Activated CD4-positive, alpha-beta T cell treated with anti-CD3 and anti-CD28 coated beads, Interleukin-10, Interleukin-2, amounts not matched to agents 100 ng/mL and 50 ng/mL, durations not matched to agents 16 hours and 8 hours (primary cell): ENCODE measurements around the gene CHD9NB.
"Not testable (repeated sequence)": the region's sequence is repeated elsewhere in the genome, so short reads cannot be mapped to it uniquely, and the experiment has no call there.

Experiments
- DNase-seq: peaks from one replicate; pipeline ENCODE4 v3.0.0-alpha.2; 2020

Gene CHD9NB

GRCh38 chr16:53083119-53083518 lies 30.4 kb upstream of the CHD9NB start:
- no peak for DNase-seq

- DNase-seq: no peak
These were observed 29.8 kb upstream of the CHD9NB start for GRCh38 chr16:53082509-53082908.

GRCh38 chr16:53081686-53082407 lies 29.1 kb upstream of the CHD9NB start:
- no peak for DNase-seq

- no peak for DNase-seq
These were observed 28.3 kb upstream of the CHD9NB start for GRCh38 chr16:53081032-53081424.

- no peak for DNase-seq
These were observed 27.8 kb upstream of the CHD9NB start for GRCh38 chr16:53080345-53081031.

- DNase-seq: no peak
These were observed 26.2 kb upstream of the CHD9NB start for GRCh38 chr16:53078765-53079485.

- DNase-seq: peak; percentile 19
These were observed 25.6 kb upstream of the CHD9NB start for GRCh38 chr16:53078247-53078646.

GRCh38 chr16:53075461-53075860 lies 22.8 kb upstream of the CHD9NB start:
- not testable (repeated sequence) for DNase-seq

- not testable (repeated sequence) for DNase-seq
These were observed 21.6 kb upstream of the CHD9NB start for GRCh38 chr16:53074296-53074695.

- DNase-seq: no peak
These were observed 20.3 kb upstream of the CHD9NB start for GRCh38 chr16:53073022-53073421.

- no peak for DNase-seq
These were observed 19.1 kb upstream of the CHD9NB start for GRCh38 chr16:53071748-53072301.

GRCh38 chr16:53069772-53070171 lies 17.1 kb upstream of the CHD9NB start:
- DNase-seq: no peak

- no peak for DNase-seq
These were observed 15.7 kb upstream of the CHD9NB start for GRCh38 chr16:53068423-53068833.

- no peak for DNase-seq
These were observed 15.0 kb upstream of the CHD9NB start for GRCh38 chr16:53067675-53068074.

GRCh38 chr16:53065461-53066061 lies 12.9 kb upstream of the CHD9NB start:
- no peak for DNase-seq

- DNase-seq: no peak
These were observed 11.4 kb upstream of the CHD9NB start for GRCh38 chr16:53064081-53064578.

GRCh38 chr16:53061701-53062159 lies 9.0 kb upstream of the CHD9NB start:
- peak; percentile 53 for DNase-seq

GRCh38 chr16:53061256-53061655 lies 8.6 kb upstream of the CHD9NB start:
- no peak for DNase-seq

GRCh38 chr16:53059672-53060071 lies 7.0 kb upstream of the CHD9NB start:
- DNase-seq: no peak

- no peak for DNase-seq
These were observed 6.2 kb upstream of the CHD9NB start for GRCh38 chr16:53058882-53059281.

GRCh38 chr16:53058441-53058840 lies 5.7 kb upstream of the CHD9NB start:
- DNase-seq: no peak

- no peak for DNase-seq
These were observed 5.0 kb upstream of the CHD9NB start for GRCh38 chr16:53057658-53058057.

- no peak for DNase-seq
These were observed 3.7 kb upstream of the CHD9NB start for GRCh38 chr16:53056392-53056881.
